ENCODE data around the gene MECR.

Gene MECR

DNA sequence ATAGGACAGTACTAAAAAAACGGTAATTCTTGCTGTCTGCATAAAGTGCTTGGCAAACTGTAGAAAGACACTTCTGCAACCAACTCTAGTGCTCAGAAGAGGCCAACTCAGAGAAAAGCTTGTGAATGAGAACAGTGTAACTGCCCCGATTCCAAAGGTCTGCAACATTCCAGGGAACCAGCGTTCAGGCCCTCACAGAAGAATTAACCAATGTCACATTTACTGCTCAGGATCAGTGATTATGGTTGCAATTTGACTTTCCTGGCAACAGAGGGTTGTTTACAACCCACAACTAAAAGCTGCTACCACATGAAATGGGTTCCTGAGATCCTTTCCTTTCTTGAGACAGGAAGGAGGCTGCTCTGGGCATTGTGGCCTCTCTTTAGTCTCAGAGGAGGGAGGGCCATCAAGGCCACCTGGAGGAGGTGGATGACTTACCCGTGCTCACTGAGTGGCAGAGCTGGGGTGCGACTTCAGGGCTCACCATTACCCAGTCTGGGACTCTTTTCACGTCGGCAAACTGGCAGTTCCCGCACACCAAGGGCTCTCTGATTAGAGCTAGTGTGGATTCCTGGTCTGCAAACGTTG is 64.3 kb downstream of the MECR start:
- TF ChIP-seq, protein P1, sequence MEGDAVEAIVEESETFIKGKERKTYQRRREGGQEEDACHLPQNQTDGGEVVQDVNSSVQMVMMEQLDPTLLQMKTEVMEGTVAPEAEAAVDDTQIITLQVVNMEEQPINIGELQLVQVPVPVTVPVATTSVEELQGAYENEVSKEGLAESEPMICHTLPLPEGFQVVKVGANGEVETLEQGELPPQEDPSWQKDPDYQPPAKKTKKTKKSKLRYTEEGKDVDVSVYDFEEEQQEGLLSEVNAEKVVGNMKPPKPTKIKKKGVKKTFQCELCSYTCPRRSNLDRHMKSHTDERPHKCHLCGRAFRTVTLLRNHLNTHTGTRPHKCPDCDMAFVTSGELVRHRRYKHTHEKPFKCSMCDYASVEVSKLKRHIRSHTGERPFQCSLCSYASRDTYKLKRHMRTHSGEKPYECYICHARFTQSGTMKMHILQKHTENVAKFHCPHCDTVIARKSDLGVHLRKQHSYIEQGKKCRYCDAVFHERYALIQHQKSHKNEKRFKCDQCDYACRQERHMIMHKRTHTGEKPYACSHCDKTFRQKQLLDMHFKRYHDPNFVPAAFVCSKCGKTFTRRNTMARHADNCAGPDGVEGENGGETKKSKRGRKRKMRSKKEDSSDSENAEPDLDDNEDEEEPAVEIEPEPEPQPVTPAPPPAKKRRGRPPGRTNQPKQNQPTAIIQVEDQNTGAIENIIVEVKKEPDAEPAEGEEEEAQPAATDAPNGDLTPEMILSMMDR (IDR thresholded peaks at IDR 0.05; ENCODE audit: low read depth, low read length, missing control alignments): no peak
- no peak for DNase-seq (ENCODE audit: extremely low read depth, low read depth)

DNA sequence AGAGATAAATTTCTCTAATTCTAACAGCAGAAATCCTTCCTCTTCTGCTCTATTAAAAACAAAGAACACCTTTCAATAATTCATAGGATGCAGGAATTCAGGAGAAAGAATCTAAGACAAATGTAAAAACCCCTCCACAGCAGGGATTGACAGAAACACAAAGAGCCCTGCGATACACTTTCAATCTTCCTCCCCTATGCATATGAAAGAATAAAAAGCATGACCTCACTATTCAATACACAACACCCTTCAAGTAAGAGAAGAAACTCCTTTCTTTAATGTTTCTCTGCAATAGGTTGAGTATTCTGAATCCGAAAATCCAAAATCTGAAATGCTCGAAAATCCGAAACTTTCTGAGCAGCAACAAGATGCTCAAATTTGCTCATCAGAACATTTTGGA is 66.1 kb downstream of the MECR start:
- H3K4me3 ChIP-seq (replicated peaks; ENCODE audit: low read depth, low read length): no peak overlapping the region

More for the DNA sequence above, 64.3 kb downstream of the MECR start:
- H3K4me3 ChIP-seq (replicated peaks; ENCODE audit: low read depth, low read length): no peak overlapping the region

DNA sequence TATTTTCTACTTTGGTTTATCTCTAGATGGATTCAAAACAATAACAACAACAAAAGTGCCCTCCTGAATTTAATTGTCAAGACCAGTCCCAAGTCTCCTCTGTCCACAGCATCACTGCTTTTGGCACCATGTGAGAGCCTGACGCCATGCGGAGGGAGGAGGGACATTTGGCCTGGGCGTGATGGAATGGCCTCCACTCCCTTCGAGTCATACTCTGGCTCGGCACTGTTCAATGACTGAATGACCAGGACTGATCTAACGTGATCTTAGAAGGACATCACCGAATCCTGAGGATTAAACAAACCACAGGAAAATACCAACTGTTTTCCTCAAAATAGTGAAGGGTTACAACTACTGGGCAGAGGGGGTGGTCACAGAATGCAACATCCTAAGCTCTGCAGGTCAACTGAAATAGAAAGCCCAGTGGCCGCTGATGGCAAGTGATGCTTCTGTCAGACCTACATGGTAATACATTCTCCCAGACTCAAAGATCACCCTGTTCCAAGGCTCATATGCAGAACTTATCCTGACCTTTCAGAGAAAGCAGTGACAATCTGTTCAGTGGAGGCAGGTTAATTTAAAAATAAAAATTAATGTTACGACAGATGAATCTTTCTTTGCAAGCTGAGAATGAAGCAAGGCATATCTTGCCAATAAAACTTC is 68.1 kb downstream of the MECR start:
- DNase-seq (ENCODE audit: extremely low read depth, low read depth): no peak
- TF ChIP-seq, protein P1 (IDR thresholded peaks at IDR 0.05; ENCODE audit: low read depth, low read length, missing control alignments): no peak
- H3K4me3 ChIP-seq (replicated peaks; ENCODE audit: low read depth, low read length): no peak overlapping the region

More for the DNA sequence above, 66.1 kb downstream of the MECR start:
- TF ChIP-seq, protein P1 (IDR thresholded peaks at IDR 0.05; ENCODE audit: low read depth, low read length, missing control alignments): no peak
- no peak for DNase-seq (ENCODE audit: extremely low read depth, low read depth)

DNA sequence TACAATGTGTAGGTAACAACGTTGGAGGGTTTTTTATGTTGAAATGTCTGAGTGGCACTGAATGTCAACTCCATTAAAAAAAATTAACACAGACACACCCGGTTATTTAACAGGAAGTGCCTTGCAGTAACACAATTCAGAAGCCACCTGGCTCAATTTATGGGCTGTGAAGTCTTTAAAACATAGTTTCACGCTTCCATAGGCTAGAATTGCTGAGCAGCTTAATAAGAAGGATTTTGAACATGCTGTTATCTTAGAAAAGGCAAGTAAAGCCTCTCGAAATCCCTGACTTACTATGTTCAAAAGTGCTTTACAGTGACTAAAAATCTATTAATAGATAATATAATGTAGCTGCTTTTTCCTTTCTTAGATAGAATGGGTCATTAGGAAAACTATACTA is 68.7 kb downstream of the MECR start:
- TF ChIP-seq, protein P1 (IDR thresholded peaks at IDR 0.05; ENCODE audit: low read depth, low read length, missing control alignments): no peak
- H3K4me3 ChIP-seq (replicated peaks; ENCODE audit: low read depth, low read length): no peak overlapping the region
- no peak for DNase-seq (ENCODE audit: extremely low read depth, low read depth)

DNA sequence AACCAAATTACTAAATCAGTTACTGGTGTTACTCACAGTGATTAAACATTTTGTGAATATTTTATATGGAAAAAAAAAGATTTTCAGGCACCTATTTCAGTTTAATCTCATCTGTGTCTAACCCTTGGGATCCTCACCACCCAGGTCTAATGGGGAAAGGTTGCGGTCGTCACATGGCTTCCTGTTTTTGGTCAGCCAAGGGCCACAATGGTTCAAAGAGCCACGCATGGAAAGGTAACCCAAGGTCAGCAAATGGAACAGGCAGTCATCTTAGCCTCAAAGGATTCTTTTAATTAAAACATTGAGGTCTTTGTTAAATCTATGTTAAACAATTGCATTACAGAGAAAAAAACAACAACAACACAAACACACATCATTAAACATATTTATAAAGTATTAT is 71.0 kb downstream of the MECR start:
- DNase-seq (ENCODE audit: extremely low read depth, low read depth): no peak
- no peak overlapping the region for H3K4me3 ChIP-seq (replicated peaks; ENCODE audit: low read depth, low read length)
- TF ChIP-seq, protein P1 (IDR thresholded peaks at IDR 0.05; ENCODE audit: low read depth, low read length, missing control alignments): no peak

DNA sequence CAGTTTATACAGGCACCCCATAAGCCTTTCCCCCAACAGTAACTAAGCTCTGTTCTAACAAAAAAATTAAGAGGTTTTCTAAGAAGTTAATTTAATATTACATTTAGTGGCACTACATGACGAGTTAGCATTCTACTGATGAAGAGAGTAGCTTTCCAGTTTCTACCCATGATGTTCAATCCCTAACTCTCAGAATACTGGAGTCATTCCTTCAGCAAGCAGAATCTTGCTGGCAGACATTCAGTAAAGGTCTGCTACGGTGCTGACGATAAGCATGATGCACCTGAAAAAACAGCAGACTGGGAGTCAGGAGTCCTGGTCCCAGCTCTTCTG is 73.5 kb downstream of the MECR start:
- H3K4me3 ChIP-seq (replicated peaks; ENCODE audit: low read depth, low read length): no peak overlapping the region
- TF ChIP-seq, protein P1 (IDR thresholded peaks at IDR 0.05; ENCODE audit: low read depth, low read length, missing control alignments): no peak
- no peak for DNase-seq (ENCODE audit: extremely low read depth, low read depth)

All from HFF-Myc (cell line).